H1 (cell line): ENCODE data around the gene POLR2L. TPM values are rescaled to one million over a fixed set of nuclear protein-coding genes. Genes with fewer than 3 reads are reported as not detected.

Experiments
- CTCF ChIA-PET: fragments of 300-600 bp; sonication (Branson Sonifier 250); formaldehyde crosslinking; loops from one replicate; lab custom pipeline; 2021; ENCODE audit not compliant: partially characterized antibody; lab: Charles Lee
- POLR2A ChIA-PET: fragments of 300-600 bp; sonication (Branson Sonifier 250); formaldehyde crosslinking; loops from one replicate; lab custom pipeline; 2021; ENCODE audit warnings: inconsistent platforms; ENCODE audit not compliant: partially characterized antibody; lab: Charles Lee
- DNase-seq, 2 experiments: peaks; one replicate each; pipeline versions ENCODE4 v3.0.0 to v3.0.0-alpha.2; 2010 to 2022; ENCODE audit warnings: low spot score in 2 of 2, low read depth in 1 of 2, mixed read lengths in 1 of 2
- FAIRE-seq: peaks from 2 replicates; lab custom pipeline; 2011; peaks lifted over from hg19 to GRCh38; lab: Jason Lieb, UNC
- H2AFZ ChIP-seq: 2 replicates; pipeline ENCODE4 v1.8.1; 2012; ENCODE audit warnings: low read length, inconsistent platforms
- H2AK5ac ChIP-seq: 2 replicates; pipeline ENCODE4 v1.6.1; 2013; ENCODE audit warnings: low read depth, low read length
- H2BK120ac ChIP-seq: replicated peaks from 2 replicates; pipeline ENCODE3; 2013; ENCODE audit warnings: low read depth, low read length, inconsistent platforms
- H2BK12ac ChIP-seq: 2 replicates; pipeline ENCODE4 v1.6.1; 2013; ENCODE audit warnings: low read depth, low read length
- H2BK15ac ChIP-seq: 2 replicates; pipeline ENCODE4 v1.6.1; 2013; ENCODE audit warnings: low read length
- H2BK20ac ChIP-seq: 2 replicates; pipeline ENCODE4 v1.6.1; 2013; ENCODE audit warnings: low read length
- H2BK5ac ChIP-seq: 2 replicates; pipeline ENCODE4 v1.6.1; 2013; ENCODE audit warnings: low read depth, low read length
- H3K14ac ChIP-seq: 2 replicates; pipeline ENCODE4 v1.6.1; 2013; ENCODE audit warnings: inconsistent platforms; ENCODE audit not compliant: insufficient read length
- H3K18ac ChIP-seq: 2 replicates; pipeline ENCODE4 v1.6.1; 2013; ENCODE audit warnings: low read length; ENCODE audit errors: extremely low read depth
- H3K23ac ChIP-seq: 2 replicates; pipeline ENCODE4 v1.6.1; 2013; ENCODE audit warnings: inconsistent platforms; ENCODE audit not compliant: insufficient read length
- H3K23me2 ChIP-seq: 2 replicates; pipeline ENCODE4 v1.6.1; 2013; ENCODE audit warnings: low read depth, low read length
- H3K27ac ChIP-seq: 2 replicates; pipeline ENCODE4 v1.6.1; 2011; ENCODE audit warnings: low read depth, low read length, inconsistent platforms
- H3K27me3 ChIP-seq, 4 experiments: replicated peaks in 1 of 4; 1 replicate in 1 of 4; 2 replicates in 3 of 4; pipeline versions ENCODE4 v1.6.1 to v1.8.1; 2011 to 2013; ENCODE audit warnings: low read length in 3 of 4, mild to moderate bottlenecking in 3 of 4, inconsistent platforms in 2 of 4, mixed read lengths in 2 of 4, moderate library complexity in 1 of 4; ENCODE audit not compliant: control insufficient read depth in 3 of 4, insufficient read depth in 3 of 4; ENCODE audit errors: extremely low read depth in 1 of 4
- H3K36me3 ChIP-seq, 4 experiments: 2 replicates each; pipeline versions ENCODE4 v1.6.1 to v1.8.1; 2011 to 2013; ENCODE audit warnings: mild to moderate bottlenecking in 4 of 4, low read length in 3 of 4, moderate library complexity in 2 of 4, control low read depth in 1 of 4, inconsistent platforms in 1 of 4; ENCODE audit not compliant: insufficient read depth in 4 of 4, control insufficient read depth in 2 of 4
- H3K4ac ChIP-seq: replicated peaks from 2 replicates; pipeline ENCODE3; 2013; ENCODE audit warnings: low read length, low read depth, mixed read lengths, inconsistent platforms; ENCODE audit not compliant: insufficient read length
- H3K4me1 ChIP-seq, 4 experiments: replicated peaks in 1 of 4; 1 replicate in 1 of 4; 2 replicates in 3 of 4; pipeline versions ENCODE4 v1.6.1 to v1.8.1; 2011 to 2013; ENCODE audit warnings: low read length in 3 of 4, inconsistent platforms in 2 of 4, mixed read lengths in 1 of 4; ENCODE audit not compliant: insufficient read depth in 4 of 4, control insufficient read depth in 3 of 4
- H3K4me2 ChIP-seq, 2 experiments: 2 replicates each; pipeline versions ENCODE4 v1.6.1 to v1.8.1; 2011 to 2013; ENCODE audit warnings: low read depth in 2 of 2, low read length in 2 of 2, control low read depth in 1 of 2, inconsistent platforms in 1 of 2, mild to moderate bottlenecking in 1 of 2; ENCODE audit not compliant: insufficient read depth in 1 of 2
- H3K4me3 ChIP-seq, 4 experiments: fragments of 200-600, 300-600 bp in 1 of 4; sonication (generic), shearing (Covaris generic), sonication (Bioruptor Twin) in 1 of 4; 2 replicates each; pipeline versions ENCODE4 v1.5.1 to v1.8.1; 2011 to 2016; ENCODE audit warnings: low read length in 4 of 4, low read depth in 3 of 4, control low read depth in 2 of 4, inconsistent platforms in 2 of 4, mild to moderate bottlenecking in 2 of 4, mixed read lengths in 1 of 4, moderate library complexity in 1 of 4; ENCODE audit not compliant: insufficient read depth in 2 of 4; ENCODE audit errors: extremely low read depth in 1 of 4
- H3K56ac ChIP-seq: replicated peaks from 2 replicates; pipeline ENCODE3; 2013; ENCODE audit warnings: low read depth, mild to moderate bottlenecking, mixed read lengths, low read length, inconsistent platforms; ENCODE audit not compliant: insufficient read length
- H3K79me1 ChIP-seq: 2 replicates; pipeline ENCODE4 v1.6.1; 2013; ENCODE audit warnings: low read depth, low read length, control low read depth
- H3K79me2 ChIP-seq, 2 experiments: 2 replicates each; pipeline versions ENCODE4 v1.6.1 to v1.8.1; 2012 to 2013; ENCODE audit warnings: low read length in 2 of 2, mild to moderate bottlenecking in 2 of 2, inconsistent platforms in 1 of 2; ENCODE audit not compliant: insufficient read depth in 2 of 2, control insufficient read depth in 1 of 2
- H3K9ac ChIP-seq, 4 experiments: replicated peaks in 1 of 4; 1 replicate in 1 of 4; 2 replicates in 3 of 4; pipeline versions ENCODE4 v1.6.1 to v1.8.1; 2011 to 2013; ENCODE audit warnings: low read depth in 3 of 4, low read length in 3 of 4, control low read depth in 2 of 4, mild to moderate bottlenecking in 2 of 4, moderate library complexity in 2 of 4, inconsistent platforms in 1 of 4; ENCODE audit errors: extremely low read depth in 1 of 4
- H3K9me3 ChIP-seq, 2 experiments: 2 replicates each; pipeline versions ENCODE4 v1.6.1 to v1.8.1; 2012 to 2013; ENCODE audit warnings: mild to moderate bottlenecking in 2 of 2, moderate library complexity in 2 of 2, control low read depth in 1 of 2, inconsistent platforms in 1 of 2, low read depth in 1 of 2, low read length in 1 of 2, mixed read lengths in 1 of 2; ENCODE audit not compliant: insufficient read depth in 2 of 2
- H4K20me1 ChIP-seq, 2 experiments: replicated peaks in 1 of 2; 2 replicates each; pipeline versions ENCODE3 to v1.8.1; 2011 to 2013; ENCODE audit warnings: inconsistent platforms in 2 of 2, low read length in 2 of 2, mild to moderate bottlenecking in 1 of 2; ENCODE audit not compliant: insufficient read depth in 2 of 2, control insufficient read depth in 1 of 2
- H4K5ac ChIP-seq: 2 replicates; pipeline ENCODE4 v1.6.1; 2013; ENCODE audit warnings: low read length, low read depth, mixed read lengths, inconsistent platforms; ENCODE audit not compliant: insufficient read length
- H4K8ac ChIP-seq: 2 replicates; pipeline ENCODE4 v1.8.0; 2013; ENCODE audit warnings: mild to moderate bottlenecking, moderate library complexity, low read length, inconsistent platforms; ENCODE audit not compliant: insufficient read depth; ENCODE audit errors: extremely low read depth
- H4K91ac ChIP-seq: replicated peaks from 2 replicates; pipeline ENCODE3; 2013; ENCODE audit warnings: low read length, mixed read lengths, inconsistent platforms; ENCODE audit not compliant: insufficient read length
- KDM1A ChIP-seq: fragments of 200-600, 300-600 bp; sonication (generic); IDR thresholded peaks from 2 replicates; pipeline ENCODE4 v1.7.1; 2016; ENCODE audit warnings: mild to moderate bottlenecking, low read length, borderline replicate concordance
- KDM4A ChIP-seq: IDR thresholded peaks from one replicate; pipeline ENCODE4 v1.7.1; 2012; ENCODE audit warnings: low read depth, mild to moderate bottlenecking, moderate library complexity, low read length, inconsistent platforms; ENCODE audit not compliant: severe bottlenecking
- NRF1 ChIP-seq: IDR thresholded peaks from 2 replicates; pipeline ENCODE4 v1.6.1; 2011; ENCODE audit warnings: mild to moderate bottlenecking, low read depth, low read length, improper control_type of control experiment
- RBBP5 ChIP-seq: IDR thresholded peaks from 2 replicates; pipeline ENCODE4 v1.7.1; 2012; ENCODE audit warnings: low read depth, mild to moderate bottlenecking, inconsistent platforms, low read length, moderate library complexity, borderline replicate concordance
- RFX5 ChIP-seq: IDR thresholded peaks from 2 replicates; pipeline ENCODE4 v1.6.1; 2011; ENCODE audit warnings: low read depth, low read length, improper control_type of control experiment, borderline replicate concordance
- RXRA ChIP-seq: IDR thresholded peaks from 2 replicates; pipeline ENCODE4 v1.6.1; 2011; ENCODE audit warnings: low read depth, mild to moderate bottlenecking, low read length, moderate library complexity; ENCODE audit not compliant: insufficient read depth
- SP2 ChIP-seq: IDR thresholded peaks from 2 replicates; pipeline ENCODE4 v1.6.1; 2012; ENCODE audit warnings: mild to moderate bottlenecking, low read length, inconsistent platforms
- TAF7 ChIP-seq: optimal IDR thresholded peaks from 2 replicates; pipeline ENCODE3; 2011; ENCODE audit warnings: low read depth, mild to moderate bottlenecking, inconsistent platforms, low read length, moderate library complexity, borderline replicate concordance
- WGBS, 2 experiments: shearing (Covaris generic) in 1 of 2; methylation state at CpG; one replicate each; pipeline versions ENCODE4 v1.1.6 to v1.1.7; 2013 to 2015; ENCODE audit warnings: low lambda C conversion rate in 2 of 2, mixed read lengths in 2 of 2, inconsistent platforms in 1 of 2, low coverage in 1 of 2, missing lambda C conversion rate in 1 of 2; ENCODE audit not compliant: insufficient replicate concordance in 2 of 2, insufficient coverage in 1 of 2, insufficient read length in 1 of 2; ENCODE audit errors: extremely low coverage in 1 of 2, missing lambda C conversion rate in 1 of 2; 5-methylcytosine and 5-hydroxymethylcytosine counted together
- polyA plus RNA-seq, 7 experiments: library from polyadenylated mRNA; depleted of rRNA in 3 of 7; stranded (reverse) in 5 of 7; unstranded in 2 of 7; fragments of >200 nt in 5 of 7; fragments of 200-250 nt in 2 of 7; gene quantifications; 1 replicate in 5 of 7; 2 replicates in 1 of 7; 4 replicates in 1 of 7; pipeline versions ENCODE4 v1.2.1 to v1.2.3, GENCODE V29; 2011 to 2013; ENCODE audit warnings: missing spikeins in 2 of 7, mixed read lengths in 2 of 7
- total RNA-seq: library from RNA; stranded (reverse); fragmentation: NEBNext Ultra II Directional; extraction: Animal tissue kit (Norgen Biotek cat#: 25700); gene quantifications from 2 replicates; pipeline ENCODE4 v1.2.1, GENCODE V29; 2021

POLR2L gene
- total and polyA plus RNA-seq, 2 of the 8 experiments (the other 6 are each of a cell fraction or from before 2014, with no cell fraction given): 140 to 151 TPM

GRCh38 chr11:864898-865297, 22.6 kb upstream of the POLR2L start:
- Histone ChIP-seq H2BK5ac (no peak overlapping the region), H4K5ac (no peak overlapping the region)
- TF ChIP-seq SP2 (no peak), NRF1 (no peak), KDM4A (no peak), TAF7 (no peak), RBBP5 (no peak), KDM1A (no peak), RXRA (no peak), RFX5 (no peak)
- TF ChIP-seq, all 59 proteins: peak for 0
- Histone ChIP-seq H3K36me3 (peaks cover 0 to 4% (median 0%) of the 10 kb centered on the region in 4 experiments; a peak in 3 of 8 replicates), H2BK15ac (no peak overlapping the region), H4K20me1 (peaks cover 7 to 41% of the 10 kb centered on the region in 2 experiments), H3K4me3 (no peak overlapping the region), H3K23ac (no peak overlapping the region), H3K4me1 (peaks cover 0 to 33% (median 26%) of the 10 kb centered on the region in 4 experiments; a peak in 6 of 7 replicates), H3K4me2 (no peak overlapping the region), H3K56ac (no peak overlapping the region), H4K8ac (no peak overlapping the region), H3K23me2 (no peaks in the 10 kb centered on the region), H3K18ac (no peak overlapping the region), H3K79me2 (no peaks in the 10 kb centered on the region), H3K79me1 (no peaks in the 10 kb centered on the region; the same call in 1 of the 2 replicates), H3K9me3 (no peaks in the 10 kb centered on the region), H3K27ac (no peak overlapping the region), H3K14ac (no peak overlapping the region), H4K91ac (no peak overlapping the region), H2AFZ (no peak overlapping the region), H3K9ac (no peak overlapping the region), H3K4ac (no peak overlapping the region), H2BK20ac (no peak overlapping the region), H3K27me3 (no peaks in the 10 kb centered on the region; a peak in 1 of 7 replicates), H2AK5ac (no peak overlapping the region), H2BK12ac (no peak overlapping the region), H2BK120ac (no peak overlapping the region)
- ChIA-PET CTCF (interaction anchor here (1.3 to 6.3 kb wide), 4 partner anchors 8 to 33 kb away, joined by 3 to 35 read pairs (median 4); no protein-coding TSS in a partner anchor), POLR2A (interaction anchor here (0.9 to 4.8 kb wide), 9 partner anchors 9 to 625 kb away, joined by 3 to 24 read pairs (median 4); no protein-coding TSS in a partner anchor)
- DNase-seq: no peak
- FAIRE-seq: no peak
- 92% methylated on average over 8 of the region's 11 CpGs; no CpG with 5 or more reads in 1 of the 2 experiments for WGBS, 2 experiments
